HG02798 (cell line): ENCODE measurements around the gene FBRSL1.

ENCODE experiments used
- ATAC-seq: cut with Tn5 transposase; IDR thresholded peaks from one replicate; pipeline ENCODE4 v1.9.1; 2021; ENCODE audit warnings: mild to moderate bottlenecking; ENCODE audit not compliant: unreplicated experiment, poor library complexity

The FBRSL1 gene

DNA sequence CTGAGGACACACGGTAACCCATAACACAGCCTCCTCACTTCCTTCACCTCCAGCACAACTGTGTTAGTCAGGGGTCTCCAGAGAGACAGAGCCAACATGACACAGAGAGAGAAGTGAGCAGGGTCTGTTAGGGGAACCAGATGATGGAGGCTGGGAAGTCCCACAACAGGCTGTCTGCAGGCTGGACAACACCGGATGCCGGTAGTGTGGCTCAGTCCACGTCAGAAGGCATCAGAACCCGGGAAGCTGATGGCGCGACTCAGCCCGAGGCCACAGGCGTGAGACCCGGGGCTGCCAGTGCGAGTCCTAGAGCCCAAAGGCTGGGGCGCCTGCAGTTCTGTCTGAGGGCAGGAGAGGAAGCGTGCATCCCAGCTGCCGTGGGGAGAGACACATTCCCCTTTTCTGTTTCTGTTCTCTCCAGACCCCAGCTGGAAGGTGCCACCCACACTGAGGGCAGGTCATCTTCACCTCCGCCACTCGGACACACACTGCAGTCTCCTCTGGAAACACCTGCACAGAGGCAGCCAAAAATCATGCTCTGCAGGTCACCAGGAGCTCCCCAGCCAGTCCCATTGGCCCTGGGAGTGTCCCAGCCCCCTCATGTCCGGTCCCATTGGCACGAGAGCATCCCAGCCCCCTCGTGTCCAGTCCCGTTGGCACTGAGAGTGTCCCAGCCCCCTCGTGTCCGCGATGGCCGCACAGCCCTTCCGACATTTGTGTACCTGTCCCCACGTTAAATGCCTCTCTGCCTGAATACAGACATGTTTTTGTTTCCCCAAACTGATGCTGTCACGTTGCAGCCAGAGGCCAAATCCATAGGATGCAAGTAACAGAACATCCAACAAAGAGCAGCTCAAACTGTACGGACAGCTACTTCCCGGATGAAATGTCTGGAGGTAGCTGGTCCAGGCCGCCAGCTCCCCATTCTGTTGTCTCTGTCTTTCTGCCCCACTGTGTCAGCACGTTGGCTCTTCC lies 7.9 kb upstream of the FBRSL1 start:
- ATAC-seq = no peak

DNA sequence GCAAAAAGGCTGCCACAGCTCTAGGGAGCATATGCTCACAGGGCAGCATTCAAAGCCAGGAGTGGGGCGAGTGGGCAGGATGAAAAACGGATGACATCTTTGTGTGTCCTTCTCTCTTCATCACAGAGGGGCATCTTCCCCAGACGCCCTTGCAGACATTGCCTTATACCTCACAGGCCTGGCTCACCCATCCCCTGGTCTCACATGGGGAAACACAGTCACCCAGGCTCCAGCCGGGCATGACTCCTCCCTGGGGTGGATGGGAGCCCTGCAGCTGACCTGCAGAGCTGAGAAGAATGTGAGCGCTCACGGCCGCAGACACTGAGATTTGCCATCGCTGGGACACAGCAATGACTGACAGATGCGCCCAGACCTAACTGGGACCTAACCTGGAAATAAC lies 7.2 kb upstream of the FBRSL1 start:
- ATAC-seq = no peak

DNA sequence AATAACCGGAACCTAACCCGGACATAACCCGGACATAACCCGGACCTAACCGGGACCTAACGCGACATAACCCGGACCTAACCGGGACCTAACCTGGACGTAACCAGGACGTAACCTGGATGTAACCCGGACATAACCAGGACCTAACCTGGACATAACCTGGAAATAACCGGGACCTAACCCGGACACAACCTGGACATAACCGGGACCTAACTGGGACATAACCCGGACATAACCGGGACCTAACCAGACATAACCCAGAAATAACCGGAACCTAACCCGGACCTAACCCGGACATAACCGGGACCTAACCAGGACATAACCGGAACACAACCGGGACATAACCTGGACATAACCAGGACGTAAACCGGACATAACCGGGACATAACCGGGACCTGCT lies 6.7 kb upstream of the FBRSL1 start:
- no peak for ATAC-seq

DNA sequence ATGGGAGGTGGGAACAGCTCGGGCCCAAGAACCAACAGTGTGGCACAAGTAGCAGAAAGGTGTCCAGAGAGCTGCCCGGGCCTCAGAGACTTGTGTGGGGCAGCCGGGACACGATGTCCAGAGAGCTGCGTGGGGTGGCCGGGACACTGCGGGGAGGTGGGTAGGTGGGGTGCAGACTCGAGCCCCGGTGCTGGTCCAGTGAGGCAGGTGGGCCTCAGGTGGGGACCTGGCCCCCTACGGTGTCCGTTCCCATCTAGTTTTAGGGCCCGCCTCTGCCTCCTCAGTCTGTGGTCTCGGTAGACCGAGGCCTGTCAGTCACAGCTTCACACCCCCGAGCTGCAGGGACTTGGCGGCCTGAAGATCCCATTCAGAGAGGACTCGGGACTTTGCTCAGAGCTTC lies 6.3 kb upstream of the FBRSL1 start:
- ATAC-seq = no peak

DNA sequence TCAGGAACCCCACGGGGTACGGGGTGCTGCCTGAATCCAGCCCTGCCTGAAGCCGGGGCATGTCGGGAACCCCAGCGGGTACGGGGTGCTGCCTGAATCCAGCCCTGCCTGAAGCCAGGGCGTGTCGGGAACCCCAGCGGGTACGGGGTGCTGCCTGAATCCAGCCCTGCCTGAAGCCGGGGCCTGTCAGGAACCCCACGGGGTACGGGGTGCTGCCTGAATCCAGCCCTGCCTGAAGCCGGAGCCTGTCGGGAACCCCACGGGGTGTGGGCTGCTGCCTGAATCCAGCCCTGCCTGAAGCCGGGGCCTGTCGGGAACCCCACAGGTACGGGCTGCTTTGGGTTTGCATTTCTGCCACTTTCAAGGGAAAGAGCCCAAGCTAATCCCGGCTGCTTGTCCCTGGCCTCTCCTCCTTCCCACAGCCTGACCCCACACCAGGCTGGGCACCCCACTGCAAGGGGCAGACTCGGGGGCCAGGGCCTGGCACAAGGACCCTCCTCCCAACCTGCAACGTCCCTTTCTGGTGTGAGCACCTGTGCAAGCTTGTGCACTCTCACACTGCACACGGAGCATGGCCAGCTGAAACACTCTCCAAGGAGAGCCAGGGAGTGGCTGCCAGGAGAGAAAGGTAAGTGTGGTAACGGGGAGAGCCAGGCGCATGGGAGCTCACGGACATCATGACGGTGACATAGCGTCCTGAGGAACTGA lies 5.6 kb upstream of the FBRSL1 start:
- ATAC-seq = no peak

DNA sequence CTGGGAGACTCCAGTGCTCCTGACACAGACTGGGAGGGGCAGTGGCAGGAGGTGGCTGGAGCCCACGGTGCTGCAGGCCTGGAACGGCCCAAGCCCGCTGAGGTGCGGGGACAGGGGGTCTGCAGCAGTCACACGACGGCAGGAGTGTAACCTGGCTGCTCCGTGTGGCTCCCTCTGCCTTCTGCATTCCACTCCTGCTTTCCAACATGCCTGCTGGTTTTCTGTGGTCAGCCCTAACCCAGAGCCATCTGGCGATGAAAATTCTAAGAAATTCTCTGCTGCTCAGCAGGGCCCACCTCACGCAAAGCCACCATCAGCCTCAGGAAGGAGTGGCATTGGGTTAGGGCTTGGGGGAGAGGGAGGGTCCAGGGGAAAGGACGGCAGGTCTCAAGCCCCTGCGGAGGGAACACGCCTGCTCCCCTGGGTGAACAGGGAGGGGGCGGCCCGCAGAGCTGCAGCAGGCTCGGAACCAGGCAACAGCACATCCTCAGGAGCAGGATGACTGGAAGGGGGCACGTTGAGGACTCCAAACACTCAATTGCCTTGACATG lies 5.0 kb upstream of the FBRSL1 start:
- ATAC-seq = no peak

DNA sequence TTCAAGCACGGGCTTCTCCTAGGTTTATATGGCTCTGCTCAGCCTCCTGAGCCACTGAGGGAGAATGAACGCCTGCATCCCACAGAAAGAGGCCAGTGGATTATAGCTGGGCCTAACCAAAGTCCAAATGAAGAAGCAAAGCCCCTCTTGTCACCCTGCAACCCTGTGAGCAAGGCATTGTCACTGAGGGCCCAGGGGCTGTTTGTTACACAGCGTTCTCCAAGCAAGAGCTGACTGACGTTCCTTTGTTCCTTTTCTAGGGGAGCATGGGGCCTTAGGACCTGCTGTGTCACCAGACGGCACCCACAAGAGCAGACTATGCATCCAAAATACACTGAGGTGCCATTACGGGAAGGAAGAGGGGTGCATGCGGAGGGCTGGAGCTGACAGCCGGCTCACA lies 4.3 kb upstream of the FBRSL1 start:
- ATAC-seq = no peak

DNA sequence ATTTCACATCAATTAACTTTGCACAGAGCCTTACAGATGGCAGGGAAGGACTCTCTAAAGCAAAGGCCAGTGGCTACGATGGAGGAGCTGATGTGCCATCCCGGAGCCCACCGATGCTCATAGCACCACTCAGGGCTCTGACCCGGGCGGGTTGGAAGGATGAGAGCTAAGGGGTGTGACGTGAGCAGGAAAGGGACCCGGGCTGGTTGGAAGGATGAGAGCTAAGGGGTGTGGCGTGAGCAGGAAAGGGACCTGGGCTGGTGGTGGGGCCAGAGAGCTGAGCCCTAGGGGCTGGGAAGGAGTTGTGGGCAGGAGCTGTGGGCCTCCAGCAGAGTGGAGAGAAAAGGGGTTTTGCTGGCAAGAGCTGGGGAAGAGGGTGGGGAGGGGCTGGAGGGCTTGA lies 3.8 kb upstream of the FBRSL1 start:
- ATAC-seq = no peak

DNA sequence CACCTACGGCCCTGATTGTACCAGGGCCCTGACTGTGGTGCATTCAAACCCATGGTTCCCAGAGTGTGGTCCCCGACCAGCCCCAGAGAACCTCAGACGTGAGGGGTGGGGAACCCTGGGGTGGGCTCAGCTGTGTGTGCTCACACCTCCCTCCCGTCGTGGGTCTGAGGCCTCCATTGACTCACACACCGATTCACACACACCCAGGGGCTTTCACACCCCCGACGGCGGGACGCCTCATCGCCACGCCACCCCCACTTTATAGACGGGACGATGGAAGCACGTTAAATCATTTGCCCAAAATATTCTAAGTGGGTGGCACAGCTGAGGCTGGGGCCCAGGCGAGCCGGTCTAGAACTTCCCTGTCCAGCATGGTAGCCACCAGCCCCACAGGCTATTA lies 3.4 kb upstream of the FBRSL1 start:
- no peak for ATAC-seq

DNA sequence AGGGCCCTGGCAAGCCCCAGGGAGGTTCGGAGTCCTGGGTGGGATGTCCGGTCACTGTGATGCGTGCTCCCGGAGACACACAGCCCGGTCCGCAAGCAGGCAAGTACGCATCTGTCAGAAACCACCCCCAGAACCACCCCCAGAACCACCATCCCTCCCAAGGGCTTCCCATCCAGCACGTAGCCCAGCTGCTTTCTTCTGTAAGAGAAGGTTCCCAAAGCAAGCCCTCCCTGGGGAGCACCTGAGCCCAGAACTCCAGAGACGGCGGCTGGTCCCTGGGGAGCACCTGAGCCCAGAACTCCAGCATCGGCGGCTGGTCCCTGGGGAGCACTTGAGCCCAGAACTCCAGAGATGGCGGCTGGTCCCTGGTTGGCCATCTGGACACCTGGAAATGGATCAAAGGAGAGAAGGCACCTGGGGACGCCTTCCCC lies 2.6 kb upstream of the FBRSL1 start:
- ATAC-seq = no peak

DNA sequence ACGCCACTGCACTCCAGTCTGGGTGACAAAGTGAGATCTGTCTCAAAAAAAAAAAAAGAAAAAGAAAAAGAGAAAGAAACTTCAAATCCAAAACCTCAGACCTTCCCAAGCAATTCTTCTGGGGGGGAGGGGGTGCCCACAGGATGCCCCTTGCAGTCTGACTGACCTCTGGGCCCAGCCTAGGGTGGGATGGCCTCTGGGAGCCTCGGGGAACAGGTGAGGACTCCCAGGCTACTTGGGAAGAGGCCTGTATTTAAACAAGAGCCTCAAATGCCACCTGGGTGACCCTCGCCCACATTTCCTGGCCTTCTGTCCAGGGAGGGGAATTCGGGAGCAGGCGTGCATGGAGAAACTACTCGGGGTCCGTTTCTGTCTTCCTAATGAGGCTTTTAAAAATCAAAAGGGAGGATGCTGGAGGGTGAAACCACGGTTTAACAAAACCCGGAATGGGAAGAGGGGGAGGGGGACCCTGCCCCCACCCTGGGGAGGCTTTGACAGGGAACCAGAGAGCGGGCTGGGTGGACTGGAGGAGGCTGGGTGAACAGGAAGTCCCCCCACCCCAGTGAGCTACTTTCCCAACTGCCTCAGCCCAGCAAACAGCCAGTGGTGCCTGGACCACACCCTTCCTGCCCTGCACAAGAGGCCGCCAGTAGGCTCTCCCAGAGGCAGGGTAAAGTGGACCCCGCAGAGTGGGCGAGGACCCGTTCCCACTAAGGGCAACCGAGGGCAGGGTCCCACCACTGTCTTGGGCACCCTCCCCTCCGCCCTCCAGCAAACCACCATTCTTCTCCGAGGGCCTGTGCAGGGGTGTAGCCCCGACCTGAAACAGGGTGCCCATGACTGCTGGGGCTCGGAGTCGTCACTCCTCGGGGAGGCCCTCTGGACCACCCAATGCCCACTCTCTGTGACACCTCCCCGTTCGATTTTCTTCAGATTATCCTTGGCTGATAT lies 1.5 kb upstream of the FBRSL1 start:
- ATAC-seq = no peak

DNA sequence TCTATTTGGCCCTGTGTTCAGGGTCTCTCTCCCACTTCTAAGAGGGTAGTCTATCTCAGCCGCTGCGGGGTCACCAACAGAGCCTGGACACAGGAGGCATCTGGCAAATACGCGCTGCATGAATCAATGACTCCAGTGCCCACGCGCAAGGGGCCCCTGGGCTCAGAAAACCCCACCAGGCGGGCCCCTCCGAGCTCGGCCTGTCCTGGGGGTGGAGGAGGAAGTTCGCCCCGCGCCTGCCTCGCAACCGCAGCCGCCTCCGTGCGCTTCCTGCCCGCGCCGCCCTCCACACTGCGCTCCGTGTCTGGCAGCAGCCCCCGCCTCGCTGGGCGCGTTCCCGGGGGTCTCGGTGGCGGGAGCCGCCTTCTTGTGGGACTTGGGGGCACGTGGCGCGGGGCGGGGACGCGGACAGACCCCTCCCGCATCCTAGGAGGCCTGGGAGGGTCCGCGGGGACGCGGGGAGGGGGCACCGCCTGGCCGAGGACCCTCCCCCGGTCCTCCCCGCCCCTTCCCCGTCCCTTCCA lies 811 bp upstream of the FBRSL1 start:
- peak; percentile 12 for ATAC-seq

DNA sequence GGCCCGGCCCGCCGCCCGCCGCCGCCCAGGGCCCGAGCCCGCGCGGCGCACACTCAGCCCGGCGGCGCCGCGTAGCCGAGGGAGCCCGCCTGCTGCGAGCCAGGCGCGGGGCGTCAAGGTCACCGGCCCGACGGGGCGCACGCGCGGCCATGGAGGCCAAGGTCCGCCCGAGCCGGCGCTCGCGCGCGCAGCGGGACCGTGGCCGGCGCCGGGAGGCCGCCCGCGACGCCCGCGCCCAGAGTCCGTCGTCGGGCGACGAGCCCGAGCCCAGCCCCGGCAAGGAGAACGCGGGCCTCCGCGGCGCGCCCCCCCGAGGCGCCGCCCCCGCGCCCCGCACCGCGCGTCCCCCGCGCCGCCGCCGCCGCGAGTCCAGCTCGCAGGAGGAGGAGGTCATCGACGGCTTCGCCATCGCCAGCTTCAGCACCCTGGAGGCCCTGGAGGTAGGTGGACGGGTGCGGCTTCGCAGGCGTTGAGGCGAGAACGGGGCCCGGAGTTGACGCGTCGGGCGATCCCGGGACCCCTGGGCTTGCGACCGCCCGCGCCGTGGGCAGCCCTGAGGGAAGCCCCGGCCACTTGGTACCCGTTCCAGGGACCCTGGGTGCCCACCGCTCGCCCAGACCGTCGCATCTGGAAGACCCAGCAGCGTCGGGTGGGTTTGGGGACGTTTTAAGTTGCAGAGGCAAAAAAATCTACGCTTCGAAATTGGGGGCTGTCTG lies 629 bp downstream of the FBRSL1 start:
- peak; percentile 2 for ATAC-seq

DNA sequence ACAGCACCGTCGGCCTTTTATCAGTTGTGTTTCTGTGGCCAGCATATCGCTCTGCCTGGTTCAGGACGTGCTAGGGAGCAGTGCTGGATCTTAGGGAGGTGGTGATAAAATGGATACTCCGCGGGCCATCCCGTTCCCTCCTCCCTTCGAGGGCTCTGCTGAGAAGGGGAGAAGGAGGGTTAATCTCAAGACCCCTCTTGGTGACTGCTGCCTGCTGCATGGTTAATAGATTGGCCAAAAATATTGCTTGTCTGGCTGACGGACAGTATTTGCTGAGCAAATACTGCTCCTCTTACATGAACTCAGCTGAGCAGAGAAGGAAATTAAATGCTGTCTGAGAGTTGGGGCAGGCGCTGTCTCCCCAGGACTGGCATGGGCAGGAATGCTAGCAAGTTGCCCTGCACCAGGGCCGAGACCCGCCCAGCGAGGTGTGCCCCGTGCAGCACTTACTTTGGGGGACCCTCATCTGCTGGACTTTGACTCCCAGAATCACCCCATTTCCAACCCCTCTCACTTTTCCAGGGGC lies 1.2 kb downstream of the FBRSL1 start:
- ATAC-seq = no peak

DNA sequence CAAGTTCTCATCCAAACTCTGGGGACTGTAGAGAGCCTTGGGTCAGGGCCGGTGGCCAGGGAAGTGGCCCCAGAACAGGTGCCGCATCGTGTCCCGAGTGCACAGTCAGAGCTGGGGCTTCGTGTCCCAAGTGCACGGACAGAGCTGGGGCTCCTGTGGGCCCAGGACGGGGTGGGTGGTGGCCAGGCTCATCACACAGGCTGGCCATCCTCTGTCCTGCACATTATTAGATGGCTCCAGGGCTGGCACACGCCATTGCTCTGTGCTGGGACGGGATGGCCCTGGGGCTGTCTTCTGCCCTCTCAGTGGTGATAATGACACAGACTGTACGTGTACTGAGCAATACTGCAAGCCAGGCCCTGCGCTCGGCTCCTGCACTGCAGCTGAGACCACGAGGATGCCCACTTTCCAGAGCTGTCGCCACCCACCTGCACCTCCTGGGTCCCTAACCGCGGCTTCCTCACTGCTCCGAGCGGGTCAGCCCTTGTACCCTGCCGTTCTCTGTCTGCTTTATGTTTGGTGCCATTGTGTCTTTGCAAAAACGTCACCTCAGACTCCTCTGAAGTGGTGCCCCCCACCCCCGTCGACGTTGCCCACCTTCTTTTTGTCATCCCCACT lies 1.9 kb downstream of the FBRSL1 start:
- no peak for ATAC-seq

DNA sequence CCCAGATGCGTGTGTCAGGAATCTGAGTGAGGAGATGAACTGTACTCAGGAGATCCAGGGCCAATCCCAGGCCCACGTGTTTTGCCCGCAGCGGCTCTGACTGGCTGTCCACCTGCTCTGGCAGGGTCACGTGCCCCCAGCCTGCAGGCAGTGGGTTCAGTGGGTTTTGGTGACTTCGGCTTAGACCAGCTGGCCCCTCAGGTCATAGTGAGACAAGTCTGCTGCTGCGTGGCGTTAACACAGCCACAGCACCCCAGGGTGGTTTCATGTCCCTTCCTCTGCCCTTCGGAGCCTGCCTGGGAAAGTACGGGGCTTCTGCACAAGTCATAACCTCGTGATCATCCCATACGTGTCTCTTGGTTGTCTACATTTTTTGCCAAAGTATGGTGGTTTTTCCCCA lies 2.6 kb downstream of the FBRSL1 start:
- peak; percentile 34 for ATAC-seq

DNA sequence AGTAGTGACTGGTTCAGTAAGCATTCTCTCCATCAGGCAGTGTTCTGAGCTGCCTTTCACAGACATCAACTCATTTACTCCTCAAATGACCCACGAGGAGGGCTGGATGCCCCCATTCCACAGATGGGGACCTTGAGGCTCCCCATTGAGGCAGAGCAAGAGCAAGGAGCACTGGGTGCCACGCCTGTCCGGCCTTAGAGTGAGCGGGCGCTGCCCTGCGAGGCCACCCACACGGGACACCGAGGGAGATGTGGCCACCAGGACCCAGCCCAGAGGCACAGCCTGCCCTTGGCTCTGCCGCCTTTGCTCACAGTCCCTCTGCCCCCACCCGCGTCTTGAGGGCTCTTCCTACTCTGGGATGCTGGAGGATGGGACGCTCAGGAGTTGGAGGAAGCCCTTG lies 3.0 kb downstream of the FBRSL1 start:
- ATAC-seq = no peak

DNA sequence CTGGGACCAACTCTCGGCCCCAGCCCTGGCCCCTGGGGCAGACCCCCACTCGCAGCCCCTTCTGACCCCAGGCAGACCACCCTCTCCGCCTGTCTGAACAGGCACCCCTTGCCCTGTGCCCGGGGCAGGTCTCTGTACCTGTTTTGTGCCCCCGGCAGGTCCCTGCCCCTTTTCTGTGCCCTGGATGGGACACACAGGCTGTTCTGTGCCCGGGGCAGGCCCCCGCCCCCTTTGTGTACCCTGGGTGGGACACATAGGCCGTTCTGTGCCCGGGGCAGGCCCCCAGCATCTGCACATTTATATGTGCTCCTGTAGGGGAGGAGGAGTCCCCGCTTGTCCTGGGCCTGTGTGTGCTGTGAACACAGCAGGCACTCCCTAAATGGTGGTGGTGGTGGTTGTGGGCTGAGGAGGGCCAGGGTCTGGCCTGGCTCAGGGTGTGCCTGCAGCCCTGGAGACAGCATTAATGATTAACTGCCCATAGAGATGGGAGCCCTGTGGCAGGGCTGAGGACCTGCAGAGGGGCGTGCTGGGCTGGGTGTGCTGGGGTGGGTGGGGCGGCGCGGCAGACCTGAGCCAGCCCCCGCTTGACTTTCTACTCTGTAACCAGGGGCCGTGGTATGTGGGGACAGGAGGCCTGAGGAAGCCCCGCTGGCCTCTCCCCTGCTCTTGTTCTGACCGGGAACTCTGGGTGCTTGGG lies 3.7 kb downstream of the FBRSL1 start:
- ATAC-seq = no peak
